Stimulated activated CD4-positive, alpha-beta T cell treated with anti-CD3 and anti-CD28 coated beads, Interleukin-15, amount 100 ng/mL, for 24 hours (primary cell): ENCODE data around the gene TMEM213.
A peak's percentile ranks its signal among the peaks of the same experiment; 100 is the strongest.
"Not testable (repeated sequence)": the region's sequence is repeated elsewhere in the genome, so short reads cannot be mapped to it uniquely, and the experiment has no call there.

Source experiments
- DNase-seq: peaks from one replicate; pipeline ENCODE4 v3.0.0-alpha.2; 2020

TMEM213 gene

GRCh38 chr7:138798836-138799235, 1.0 kb downstream of the TMEM213 start:
- no peak for DNase-seq

- DNase-seq, result no peak
These were observed 1.7 kb downstream of the TMEM213 start for GRCh38 chr7:138799336-138800000.

- DNase-seq, result no peak
These were observed 3.5 kb downstream of the TMEM213 start for GRCh38 chr7:138801256-138801655.

- no peak for DNase-seq
These were observed 4.9 kb downstream of the TMEM213 start for GRCh38 chr7:138802706-138803105.

- no peak for DNase-seq
These were observed 6.8 kb downstream of the TMEM213 start for GRCh38 chr7:138804618-138805017.

GRCh38 chr7:138809346-138809745, 11.6 kb downstream of the TMEM213 start:
- DNase-seq, result no peak

GRCh38 chr7:138811327-138811726, 13.5 kb downstream of the TMEM213 start:
- DNase-seq, result not testable (repeated sequence)

- DNase-seq, result no peak
These were observed 16.2 kb downstream of the TMEM213 start for GRCh38 chr7:138813945-138814344.

- DNase-seq, result no peak
These were observed 17.1 kb downstream of the TMEM213 start for GRCh38 chr7:138814816-138815332.

- no peak for DNase-seq
These were observed 18.9 kb downstream of the TMEM213 start for GRCh38 chr7:138816650-138817049.

- no peak for DNase-seq
These were observed 21.8 kb downstream of the TMEM213 start for GRCh38 chr7:138819625-138820024.

GRCh38 chr7:138821912-138822311, 24.1 kb downstream of the TMEM213 start:
- no peak for DNase-seq

GRCh38 chr7:138822867-138823535, 25.2 kb downstream of the TMEM213 start:
- no peak for DNase-seq

- DNase-seq, result no peak
These were observed 27.4 kb downstream of the TMEM213 start for GRCh38 chr7:138825049-138825721.

GRCh38 chr7:138828302-138828701, 30.5 kb downstream of the TMEM213 start:
- no peak for DNase-seq

- no peak for DNase-seq
These were observed 31.5 kb downstream of the TMEM213 start for GRCh38 chr7:138829335-138829734.

- no peak for DNase-seq
These were observed 35.2 kb downstream of the TMEM213 start for GRCh38 chr7:138832966-138833365.

- DNase-seq, result no peak
These were observed 35.8 kb downstream of the TMEM213 start for GRCh38 chr7:138833596-138833995.

GRCh38 chr7:138834583-138834982, 36.8 kb downstream of the TMEM213 start:
- DNase-seq, result peak; percentile 26

- no peak for DNase-seq
These were observed 37.3 kb downstream of the TMEM213 start for GRCh38 chr7:138835087-138835486.

GRCh38 chr7:138837627-138838026, 39.8 kb downstream of the TMEM213 start:
- DNase-seq, result no peak

- no peak for DNase-seq
These were observed 40.4 kb downstream of the TMEM213 start for GRCh38 chr7:138838166-138838565.

GRCh38 chr7:138842111-138842510, 44.3 kb downstream of the TMEM213 start:
- DNase-seq, result no peak
